Endodermal cell (in vitro differentiated cells): ENCODE measurements around the gene MGAT5B. TPM values are rescaled to one million over a fixed set of nuclear protein-coding genes. Genes with fewer than 3 reads are reported as not detected.
A peak's percentile ranks its signal among the peaks of the same experiment; 100 is the strongest.

Experiments
- DNase-seq: peaks from one replicate; pipeline ENCODE4 v3.0.0-alpha.2; 2017
- H3K27ac ChIP-seq: 2 replicates; pipeline ENCODE4 v1.5.1; 2013; ENCODE audit warnings: mild to moderate bottlenecking, low read depth, low read length, moderate library complexity
- H3K27me3 ChIP-seq: 2 replicates; pipeline ENCODE4 v1.6.1; 2013; ENCODE audit warnings: mild to moderate bottlenecking, low read length, moderate library complexity; ENCODE audit not compliant: insufficient read depth, control insufficient read depth, poor library complexity, severe bottlenecking
- H3K36me3 ChIP-seq: 2 replicates; pipeline ENCODE4 v1.7.0; 2013; ENCODE audit warnings: mild to moderate bottlenecking, low read length, moderate library complexity; ENCODE audit not compliant: control insufficient read depth, insufficient read depth
- H3K4me1 ChIP-seq: one replicate; pipeline ENCODE4 v1.7.0; 2013; ENCODE audit warnings: low read length; ENCODE audit not compliant: control insufficient read depth, insufficient read depth
- H3K4me3 ChIP-seq: 2 replicates; pipeline ENCODE4 v1.5.1; 2013; ENCODE audit warnings: mild to moderate bottlenecking, low read length, moderate library complexity
- H3K9ac ChIP-seq: 2 replicates; pipeline ENCODE4 v1.6.1; 2013; ENCODE audit warnings: mild to moderate bottlenecking, low read length, moderate library complexity; ENCODE audit not compliant: poor library complexity, severe bottlenecking; ENCODE audit errors: extremely low read depth
- H3K9me3 ChIP-seq: 2 replicates; pipeline ENCODE4 v1.6.1; 2013; ENCODE audit warnings: mild to moderate bottlenecking, low read length, moderate library complexity; ENCODE audit not compliant: control insufficient read depth
- H3K27ac Mint-ChIP-seq: 2 replicates; pipeline ENCODE4 v1.8.0; 2020; ENCODE audit warnings: mixed read lengths
- H3K27me3 Mint-ChIP-seq: 2 replicates; pipeline ENCODE4 v1.8.0; 2021; ENCODE audit warnings: mild to moderate bottlenecking, mixed read lengths; ENCODE audit not compliant: insufficient read depth
- H3K36me3 Mint-ChIP-seq: 2 replicates; pipeline ENCODE4 v1.8.0; 2020; ENCODE audit warnings: low read depth, mixed read lengths
- H3K4me1 Mint-ChIP-seq: 2 replicates; pipeline ENCODE4 v1.8.0; 2020; ENCODE audit warnings: mixed read lengths
- H3K4me3 Mint-ChIP-seq: 2 replicates; pipeline ENCODE4 v1.8.0; 2020; ENCODE audit warnings: mild to moderate bottlenecking, moderate library complexity, mixed read lengths
- H3K9me3 Mint-ChIP-seq: 2 replicates; pipeline ENCODE4 v1.8.0; 2020; ENCODE audit warnings: mild to moderate bottlenecking, mixed read lengths
- CTCF ChIP-seq: fragments of 200-600 bp; sonication (generic); conservative IDR thresholded peaks from 2 replicates; pipeline ENCODE4 v1.5.0; 2021; ENCODE audit warnings: antibody characterized with exemption, mild to moderate bottlenecking
- WGBS, 2 experiments: methylation state at CpG; one replicate each; pipeline versions ENCODE4 v1.1.5 to v1.1.7; 2013; ENCODE audit warnings: missing lambda C conversion rate in 2 of 2, mixed read lengths in 1 of 2; ENCODE audit not compliant: insufficient coverage in 1 of 2, insufficient read length in 1 of 2; 5-methylcytosine and 5-hydroxymethylcytosine counted together
- total RNA-seq, 2 donors: library from RNA; stranded (reverse); fragmentation: NEBNext Ultra II Directional in 1 of 2; extraction: Animal tissue kit (Norgen Biotek cat#: 25700) in 1 of 2; gene quantifications; 2 replicates in 1 of 2; 3 replicates in 1 of 2; pipeline ENCODE4 v1.2.1, GENCODE V29; 2021

MGAT5B gene
- total RNA-seq, 2 donors from 2014 or later: 2.9 to 3.3 TPM

- H3K27ac Mint-ChIP-seq: no peak overlapping the region
- no peaks in the 10 kb centered on the region for H3K9me3 Mint-ChIP-seq
- 87 to 96% methylated on average over 7 to 10 of the region's 10 CpGs for WGBS, 2 experiments
- TF ChIP-seq CTCF: no peak
- no peaks in the 10 kb centered on the region for H3K27me3 Mint-ChIP-seq
- H3K36me3 Mint-ChIP-seq: no peaks in the 10 kb centered on the region
- Histone ChIP-seq H3K4me1 (no peaks in the 10 kb centered on the region), H3K27me3 (no peaks in the 10 kb centered on the region), H3K9ac (no peak overlapping the region), H3K27ac (no peak overlapping the region), H3K4me3 (no peak overlapping the region), H3K36me3 (no peaks in the 10 kb centered on the region), H3K9me3 (no peaks in the 10 kb centered on the region)
- peaks cover 7% of the 10 kb centered on the region for H3K4me1 Mint-ChIP-seq
- no peak for DNase-seq
- H3K4me3 Mint-ChIP-seq: no peak overlapping the region
Observed at GRCh38 chr17:76938009-76938408, 69.8 kb downstream of the MGAT5B start.

GRCh38 chr17:76940295-76940694, 72.1 kb downstream of the MGAT5B start:
- H3K27me3 ChIP-seq: no peaks in the 10 kb centered on the region
- H3K36me3 ChIP-seq: no peaks in the 10 kb centered on the region
- Mint-ChIP-seq H3K36me3 (no peaks in the 10 kb centered on the region), H3K9me3 (no peaks in the 10 kb centered on the region), H3K27me3 (no peaks in the 10 kb centered on the region), H3K4me3 (no peak overlapping the region), H3K27ac (no peak overlapping the region), H3K4me1 (peaks cover 7% of the 10 kb centered on the region)
- no peak overlapping the region for H3K4me3 ChIP-seq
- no peaks in the 10 kb centered on the region for H3K9me3 ChIP-seq
- DNase-seq: peak; percentile 83
- WGBS, 2 experiments: 73 to 77% methylated on average over 7 to 14 of the region's 14 CpGs
- no peaks in the 10 kb centered on the region for H3K4me1 ChIP-seq
- no peak overlapping the region for H3K27ac ChIP-seq
- TF ChIP-seq CTCF: no peak
- H3K9ac ChIP-seq: no peak overlapping the region

GRCh38 chr17:76940738-76941350, 72.6 kb downstream of the MGAT5B start:
- H3K9me3 ChIP-seq: no peaks in the 10 kb centered on the region
- H3K4me1 ChIP-seq: no peaks in the 10 kb centered on the region
- Mint-ChIP-seq H3K27me3 (no peaks in the 10 kb centered on the region), H3K36me3 (no peaks in the 10 kb centered on the region), H3K9me3 (no peaks in the 10 kb centered on the region), H3K4me1 (peaks cover 7% of the 10 kb centered on the region), H3K27ac (no peak overlapping the region), H3K4me3 (no peak overlapping the region)
- no peaks in the 10 kb centered on the region for H3K27me3 ChIP-seq
- DNase-seq: peak; percentile 97
- H3K36me3 ChIP-seq: no peaks in the 10 kb centered on the region
- H3K4me3 ChIP-seq: no peak overlapping the region
- TF ChIP-seq CTCF: peak; percentile 76
- H3K27ac ChIP-seq: no peak overlapping the region
- 93 to 95% methylated on average over 6 to 13 of the region's 13 CpGs for WGBS, 2 experiments
- no peak overlapping the region for H3K9ac ChIP-seq
